Right atrium auricular region (tissue), 2 donors: ENCODE measurements around the gene CUL1. TPM values are rescaled to one million over a fixed set of nuclear protein-coding genes. Genes with fewer than 3 reads are reported as not detected.

ENCODE experiments used
- DNase-seq: peaks from one replicate; pipeline ENCODE4 v3.0.0-alpha.2; 2019; ENCODE audit warnings: low spot score
- H3K27ac ChIP-seq, 2 donors: fragments of 200-600 bp; sonication (generic); 1 replicate in 1 of 2; 2 replicates in 1 of 2; pipeline ENCODE4 v1.5.1; 2016 to 2019
- H3K27me3 ChIP-seq, 2 donors: fragments of 200-600 bp; sonication (generic); one replicate each; pipeline versions ENCODE4 v1.5.1 to v1.6.0; 2017 to 2019
- H3K36me3 ChIP-seq: fragments of 200-600 bp; sonication (generic); one replicate; pipeline ENCODE4 v1.5.1; 2016
- H3K4me1 ChIP-seq, 2 donors: fragments of 200-600 bp; sonication (generic); one replicate each; pipeline versions ENCODE4 v1.5.1 to v1.6.0; 2017 to 2019
- H3K4me3 ChIP-seq, 2 donors: fragments of 200-600 bp; sonication (generic); 1 replicate in 1 of 2; 2 replicates in 1 of 2; pipeline ENCODE4 v1.5.1; 2017 to 2019; ENCODE audit warnings: mild to moderate bottlenecking in 1 of 2, moderate library complexity in 1 of 2
- H3K9me3 ChIP-seq, 2 donors: fragments of 200-600 bp; sonication (generic); one replicate each; pipeline ENCODE4 v1.5.1; 2019
- CTCF ChIP-seq, 2 donors: fragments of 200-600 bp; sonication (generic); IDR thresholded peaks; one replicate each; pipeline ENCODE4 v1.5.1; 2019; ENCODE audit warnings: antibody characterized with exemption in 2 of 2
- total RNA-seq, 2 donors: library from RNA; depleted of rRNA; stranded (reverse); fragments of >200 nt; gene quantifications; one replicate each; pipeline ENCODE4 v1.1.0, GENCODE V29; 2016

CUL1 gene
- total RNA-seq, 2 donors from 2014 or later, result 40.2 to 46.7 TPM

GRCh38 chr7:148696787-148697186 lies 1.9 kb upstream of the CUL1 start:
- DNase-seq, result no peak
- Histone ChIP-seq H3K4me3 (no peak overlapping the region), H3K9me3 (no peaks in the 10 kb centered on the region), H3K36me3 (no peaks in the 10 kb centered on the region), H3K4me1 (peaks cover 0 to 28% of the 10 kb centered on the region in 2 donors), H3K27ac (peak overlapping the region; percentile 31 to 95), H3K27me3 (no peaks in the 10 kb centered on the region)
- no peak for TF ChIP-seq CTCF (IDR thresholded peaks at IDR 0.05)

GRCh38 chr7:148697256-148698006 lies 1.3 kb upstream of the CUL1 start:
- no peaks in the 10 kb centered on the region for H3K27me3 ChIP-seq
- H3K4me1 ChIP-seq, result peaks cover 0 to 34% of the 10 kb centered on the region in 2 donors
- no peaks in the 10 kb centered on the region for H3K9me3 ChIP-seq
- peak overlapping the region; percentile 88 to 95 for H3K27ac ChIP-seq
- TF ChIP-seq CTCF (IDR thresholded peaks at IDR 0.05), result no peak
- peak; percentile 73 for DNase-seq
- peak overlapping the region; percentile 74 to 88 for H3K4me3 ChIP-seq
- no peaks in the 10 kb centered on the region for H3K36me3 ChIP-seq

GRCh38 chr7:148698007-148698396 lies 701 bp upstream of the CUL1 start:
- Histone ChIP-seq H3K4me1 (peaks cover 0 to 40% of the 10 kb centered on the region in 2 donors), H3K4me3 (peak overlapping the region; percentile 74 to 88), H3K27me3 (no peaks in the 10 kb centered on the region), H3K9me3 (no peaks in the 10 kb centered on the region), H3K27ac (peak overlapping the region; percentile 88 to 95), H3K36me3 (no peaks in the 10 kb centered on the region)
- DNase-seq, result no peak
- no peak for TF ChIP-seq CTCF (IDR thresholded peaks at IDR 0.05)

GRCh38 chr7:148699024-148699781 lies 500 bp downstream of the CUL1 start:
- peaks cover 0 to 52% of the 10 kb centered on the region in 2 donors for H3K4me1 ChIP-seq
- H3K27ac ChIP-seq, result peak overlapping the region; percentile 88 to 95
- no peaks in the 10 kb centered on the region for H3K36me3 ChIP-seq
- TF ChIP-seq CTCF (IDR thresholded peaks at IDR 0.05), result no peak
- H3K27me3 ChIP-seq, result no peaks in the 10 kb centered on the region
- no peaks in the 10 kb centered on the region for H3K9me3 ChIP-seq
- DNase-seq, result peak; percentile 64
- peak overlapping the region; percentile 74 to 88 for H3K4me3 ChIP-seq

- H3K4me1 ChIP-seq, result peaks cover 0 to 59% of the 10 kb centered on the region in 2 donors
These were observed 1.3 kb downstream of the CUL1 start for GRCh38 chr7:148699782-148700629.

More at GRCh38 chr7:148699782-148700629, 1.3 kb downstream of the CUL1 start:
- Histone ChIP-seq H3K4me3 (peak overlapping the region; percentile 74 to 88), H3K9me3 (no peaks in the 10 kb centered on the region), H3K36me3 (no peaks in the 10 kb centered on the region), H3K27me3 (no peaks in the 10 kb centered on the region), H3K27ac (peak overlapping the region; percentile 88 to 95)
- TF ChIP-seq CTCF (IDR thresholded peaks at IDR 0.05), result no peak
- no peak for DNase-seq
